NT2/D1 (cell line): Measurements from ENCODE around the gene NECTIN3.

Experiments used
- DNase-seq: peaks from one replicate; pipeline ENCODE4 v3.0.0-alpha.2; 2011; ENCODE audit warnings: low read depth, low spot score
- H3K27me3 ChIP-seq: 2 replicates; pipeline ENCODE4 v1.6.0; 2011; ENCODE audit warnings: mild to moderate bottlenecking; ENCODE audit not compliant: insufficient read length, insufficient read depth
- H3K36me3 ChIP-seq: 2 replicates; pipeline ENCODE4 v1.6.1; 2011; ENCODE audit warnings: mild to moderate bottlenecking, low read length, mixed read lengths; ENCODE audit not compliant: insufficient read depth, insufficient read length
- H3K4me1 ChIP-seq: 2 replicates; pipeline ENCODE4 v1.5.1; 2011; ENCODE audit not compliant: insufficient read depth, insufficient read length
- H3K4me3 ChIP-seq: 2 replicates; pipeline ENCODE4 v1.5.1; 2011; ENCODE audit warnings: low read depth; ENCODE audit not compliant: insufficient read length
- H3K9ac ChIP-seq: 2 replicates; pipeline ENCODE4 v1.6.0; 2011; ENCODE audit warnings: low read depth; ENCODE audit not compliant: insufficient read length
- H3K9me3 ChIP-seq: 2 replicates; pipeline ENCODE4 v1.5.1; 2011; ENCODE audit warnings: mild to moderate bottlenecking, low read length; ENCODE audit not compliant: insufficient read depth
- SUZ12 ChIP-seq: IDR thresholded peaks from 2 replicates; pipeline ENCODE4 v1.6.1; 2011; ENCODE audit not compliant: insufficient read length, insufficient read depth; ENCODE audit errors: extremely low read depth
- YY1 ChIP-seq: IDR thresholded peaks from 2 replicates; pipeline ENCODE4 v1.6.1; 2011; ENCODE audit not compliant: insufficient read length, insufficient read depth
- ZNF274 ChIP-seq: IDR thresholded peaks from 2 replicates; pipeline ENCODE4 v1.6.1; 2011; ENCODE audit warnings: mild to moderate bottlenecking, low read depth, low read length

Gene NECTIN3

GRCh38 chr3:111070772-111071256, 802 bp upstream of the NECTIN3 start:
- TF ChIP-seq SUZ12, result no peak
- TF ChIP-seq ZNF274, result no peak
- no peak for TF ChIP-seq YY1
- Histone ChIP-seq H3K36me3 (no peaks in the 10 kb centered on the region), H3K4me3 (peak overlapping the region; percentile 93), H3K9ac (peak overlapping the region; percentile 98), H3K27me3 (no peaks in the 10 kb centered on the region), H3K4me1 (no peaks in the 10 kb centered on the region), H3K9me3 (no peaks in the 10 kb centered on the region)
- DNase-seq, result no peak

GRCh38 chr3:111072031-111072921, 660 bp downstream of the NECTIN3 start:
- Histone ChIP-seq H3K9ac (peak overlapping the region; percentile 96), H3K4me3 (peak overlapping the region; percentile 88)
- no peak for DNase-seq

GRCh38 chr3:111073218-111073617, 1.6 kb downstream of the NECTIN3 start:
- Histone ChIP-seq H3K9me3 (no peaks in the 10 kb centered on the region), H3K4me1 (no peaks in the 10 kb centered on the region), H3K9ac (peak overlapping the region; percentile 96), H3K4me3 (peak overlapping the region; percentile 88), H3K27me3 (no peaks in the 10 kb centered on the region), H3K36me3 (no peaks in the 10 kb centered on the region)
- TF ChIP-seq ZNF274, result no peak
- no peak for TF ChIP-seq SUZ12
- TF ChIP-seq YY1, result no peak
- DNase-seq, result no peak

More at GRCh38 chr3:111072031-111072921, 660 bp downstream of the NECTIN3 start:
- no peaks in the 10 kb centered on the region for H3K27me3 ChIP-seq
- H3K4me1 ChIP-seq, result no peaks in the 10 kb centered on the region
- TF ChIP-seq YY1 (no peak), SUZ12 (no peak), ZNF274 (no peak)
- no peaks in the 10 kb centered on the region for H3K9me3 ChIP-seq
- no peaks in the 10 kb centered on the region for H3K36me3 ChIP-seq

- Histone ChIP-seq H3K4me3 (no peak overlapping the region), H3K27me3 (no peaks in the 10 kb centered on the region), H3K36me3 (no peaks in the 10 kb centered on the region), H3K9me3 (no peaks in the 10 kb centered on the region), H3K9ac (no peak overlapping the region), H3K4me1 (no peaks in the 10 kb centered on the region)
- TF ChIP-seq ZNF274 (no peak), SUZ12 (no peak)
- no peak for DNase-seq
Measured at GRCh38 chr3:111076732-111077131, 5.1 kb downstream of the NECTIN3 start.

- H3K9me3 ChIP-seq, result no peaks in the 10 kb centered on the region
- no peaks in the 10 kb centered on the region for H3K36me3 ChIP-seq
- DNase-seq, result no peak
- no peaks in the 10 kb centered on the region for H3K4me1 ChIP-seq
- no peak overlapping the region for H3K4me3 ChIP-seq
- H3K9ac ChIP-seq, result no peak overlapping the region
- no peaks in the 10 kb centered on the region for H3K27me3 ChIP-seq
- TF ChIP-seq SUZ12, result no peak
- no peak for TF ChIP-seq ZNF274
- TF ChIP-seq YY1, result no peak
Measured at GRCh38 chr3:111077369-111077768, 5.8 kb downstream of the NECTIN3 start.

- DNase-seq, result no peak
Measured at GRCh38 chr3:111080413-111080812, 8.8 kb downstream of the NECTIN3 start.

GRCh38 chr3:111081008-111081545, 9.5 kb downstream of the NECTIN3 start:
- Histone ChIP-seq H3K4me1 (no peaks in the 10 kb centered on the region), H3K4me3 (no peak overlapping the region), H3K9ac (no peak overlapping the region), H3K9me3 (no peaks in the 10 kb centered on the region), H3K36me3 (no peaks in the 10 kb centered on the region), H3K27me3 (no peaks in the 10 kb centered on the region)
- no peak for DNase-seq
- TF ChIP-seq SUZ12, result no peak
- TF ChIP-seq ZNF274, result no peak
- TF ChIP-seq YY1, result no peak

More at GRCh38 chr3:111080413-111080812, 8.8 kb downstream of the NECTIN3 start:
- H3K27me3 ChIP-seq, result no peaks in the 10 kb centered on the region
- no peaks in the 10 kb centered on the region for H3K4me1 ChIP-seq
- no peaks in the 10 kb centered on the region for H3K9me3 ChIP-seq
- H3K36me3 ChIP-seq, result no peaks in the 10 kb centered on the region
- TF ChIP-seq ZNF274, result no peak
- no peak for TF ChIP-seq YY1
- TF ChIP-seq SUZ12, result no peak
- no peak overlapping the region for H3K4me3 ChIP-seq
- H3K9ac ChIP-seq, result no peak overlapping the region
